ENCODE results near the gene OS9.

OS9 gene

DNA sequence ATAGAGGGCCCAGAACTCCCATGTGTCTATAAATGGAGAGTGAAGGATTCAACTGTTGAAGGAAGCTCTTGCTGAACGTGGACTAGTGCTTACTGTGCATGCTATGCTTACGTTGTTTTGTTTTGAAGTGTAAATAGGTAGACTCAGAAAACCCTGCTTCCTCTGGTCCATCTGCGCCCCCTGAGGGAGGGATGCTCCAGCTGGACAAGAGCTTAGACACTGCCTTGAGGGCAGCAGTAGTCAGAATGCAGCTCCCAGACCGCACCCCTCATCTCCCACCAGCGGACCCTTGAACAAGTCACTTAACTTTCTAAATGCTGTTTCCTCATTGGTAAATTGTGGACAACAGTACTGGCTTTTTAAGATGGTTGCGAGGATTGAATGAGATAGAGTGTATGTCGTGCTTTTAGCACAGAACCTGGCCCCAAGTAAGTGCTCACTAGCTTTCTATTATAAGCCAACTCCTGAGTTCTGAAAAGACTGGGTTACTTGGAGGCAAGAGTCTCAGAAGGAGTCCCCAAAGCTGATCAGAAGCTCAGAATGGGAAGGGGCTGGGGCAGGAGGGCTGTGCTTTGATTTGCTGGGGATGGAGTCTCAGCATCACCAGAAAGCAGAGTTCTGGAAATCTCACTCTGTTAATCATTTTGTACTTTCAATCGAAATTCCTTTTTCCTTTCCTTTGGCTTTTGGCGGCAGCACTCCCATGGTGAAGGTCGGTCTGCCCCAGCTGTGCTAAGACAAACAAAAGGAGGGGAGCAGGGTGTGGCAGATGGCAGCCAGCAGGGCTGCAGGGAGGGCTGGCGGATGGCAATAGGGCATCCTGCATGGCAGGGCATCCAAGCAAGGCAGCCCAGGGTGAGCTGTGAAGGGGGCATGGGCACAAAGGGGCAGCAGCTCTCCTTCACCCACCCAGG, 29.0 kb downstream of the OS9 start:
- no peak for DNase-seq (ENCODE audit: low read depth in 3 of 3)

DNA sequence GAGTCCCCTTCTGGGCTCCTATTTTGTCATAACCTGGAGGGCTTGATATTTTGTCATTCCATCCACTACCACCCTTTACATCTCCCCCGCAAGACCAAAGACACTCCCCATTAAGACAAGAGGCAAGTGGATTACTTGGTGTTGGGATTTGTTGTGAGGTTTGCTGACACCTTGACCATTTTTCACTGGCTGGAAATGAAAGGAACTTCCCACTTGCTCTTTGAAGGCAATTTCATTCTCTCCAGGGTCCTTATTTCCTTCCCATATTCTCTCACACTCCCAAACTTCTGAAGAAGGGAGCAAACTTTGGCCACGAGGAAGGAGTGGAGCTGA, 29.7 kb downstream of the OS9 start:
- no peak for DNase-seq (ENCODE audit: low read depth in 3 of 3)

DNA sequence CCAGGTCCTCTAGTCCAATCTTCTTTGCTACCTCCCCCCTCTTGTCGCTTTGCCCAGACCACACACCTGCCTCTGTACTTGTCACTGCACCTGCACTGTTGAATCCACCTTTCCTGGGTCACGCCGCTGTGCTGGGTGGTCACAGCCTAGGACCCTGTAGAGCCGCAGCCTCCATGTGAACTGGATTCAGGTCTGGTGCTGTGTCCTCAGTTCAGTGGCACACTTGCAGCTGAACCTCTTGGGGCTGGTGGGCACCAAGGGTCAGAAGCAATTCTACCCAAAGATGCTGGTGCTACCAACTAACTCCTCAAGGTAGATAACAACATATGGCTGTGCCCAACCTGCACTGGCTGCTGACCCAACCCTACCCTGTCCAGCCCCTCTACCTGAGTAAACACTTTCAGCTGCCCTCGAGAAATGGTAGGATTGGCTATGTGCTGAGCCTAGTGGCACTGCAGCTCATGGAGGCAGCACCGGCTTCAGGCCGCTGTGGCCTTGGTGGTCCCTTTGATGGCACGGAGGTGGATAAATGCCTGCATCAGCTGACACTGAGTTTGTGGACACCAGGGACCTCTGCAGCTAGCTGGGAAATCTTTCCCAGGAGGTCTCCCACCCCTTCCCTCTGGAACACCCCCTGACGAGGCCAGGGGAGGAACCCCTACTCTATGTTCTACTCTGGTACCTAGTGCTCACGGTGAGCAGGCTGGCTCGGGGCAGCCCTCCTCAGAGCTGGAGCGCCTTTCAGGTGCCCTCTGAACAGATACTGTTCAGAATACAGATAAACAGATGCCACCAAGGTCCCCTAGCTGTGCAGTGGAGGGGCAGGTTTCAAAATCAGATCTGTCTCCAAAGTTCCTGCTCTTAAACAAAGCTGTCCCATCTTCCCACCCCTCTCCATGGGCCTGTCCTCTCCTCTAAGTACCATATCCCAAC, 30.3 kb downstream of the OS9 start:
- no peak for DNase-seq (ENCODE audit: low read depth in 3 of 3)

DNA sequence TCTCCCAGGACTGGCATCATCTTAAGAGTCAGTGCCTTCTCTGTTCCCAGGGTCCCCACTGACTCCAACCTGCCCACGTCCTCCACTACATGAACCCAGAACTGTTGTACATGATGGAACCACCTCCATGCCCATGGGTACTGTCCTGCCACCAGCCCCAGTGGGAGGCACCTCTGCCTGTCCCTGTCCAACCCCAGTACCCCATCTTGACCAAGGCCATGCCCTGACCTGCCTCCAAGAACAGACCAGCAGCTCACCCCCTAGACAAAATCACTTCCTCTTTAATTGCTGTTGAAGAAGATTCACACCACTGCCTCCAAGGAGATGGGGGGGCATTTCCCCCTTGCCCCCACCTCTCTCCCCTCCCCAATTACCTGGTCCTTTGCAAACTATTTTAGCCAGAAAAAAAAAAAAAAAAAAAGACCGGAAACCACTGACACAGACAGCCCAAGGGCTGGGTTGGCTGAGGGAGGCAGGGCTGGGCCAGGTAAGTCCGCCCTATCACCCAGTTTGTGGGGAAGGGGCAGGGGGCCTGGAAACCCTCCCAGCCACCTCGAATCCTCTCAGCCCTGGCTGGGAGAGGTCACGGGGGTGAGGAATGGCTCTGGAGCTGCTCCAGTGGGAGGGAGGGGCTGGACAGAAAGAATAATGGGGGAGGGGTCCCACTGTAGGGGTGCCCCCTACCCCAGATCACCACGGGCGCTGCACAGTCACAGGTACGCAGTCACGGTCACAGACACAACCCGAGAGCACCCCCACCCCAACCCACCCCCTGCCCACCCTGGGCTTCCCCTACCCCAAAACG, 31.2 kb downstream of the OS9 start:
- no peak for DNase-seq (ENCODE audit: low read depth in 3 of 3)

DNA sequence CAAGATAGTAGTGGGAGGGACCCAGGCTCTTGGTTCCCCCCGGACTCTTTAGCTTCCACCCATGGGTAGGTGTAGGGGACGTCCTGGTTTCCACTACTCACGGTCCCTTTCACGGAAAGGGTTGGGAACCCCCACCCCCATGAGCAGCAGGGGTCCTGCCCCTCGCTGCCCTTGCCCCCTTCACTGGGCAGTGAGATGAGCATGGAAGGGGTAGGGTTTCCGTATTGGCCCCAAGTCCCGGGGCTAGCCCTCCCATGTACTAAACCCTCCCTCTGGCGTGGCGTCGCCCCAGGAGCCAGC, 31.9 kb downstream of the OS9 start:
- DNase-seq (ENCODE audit: low read depth in 3 of 3): no peak

DNA sequence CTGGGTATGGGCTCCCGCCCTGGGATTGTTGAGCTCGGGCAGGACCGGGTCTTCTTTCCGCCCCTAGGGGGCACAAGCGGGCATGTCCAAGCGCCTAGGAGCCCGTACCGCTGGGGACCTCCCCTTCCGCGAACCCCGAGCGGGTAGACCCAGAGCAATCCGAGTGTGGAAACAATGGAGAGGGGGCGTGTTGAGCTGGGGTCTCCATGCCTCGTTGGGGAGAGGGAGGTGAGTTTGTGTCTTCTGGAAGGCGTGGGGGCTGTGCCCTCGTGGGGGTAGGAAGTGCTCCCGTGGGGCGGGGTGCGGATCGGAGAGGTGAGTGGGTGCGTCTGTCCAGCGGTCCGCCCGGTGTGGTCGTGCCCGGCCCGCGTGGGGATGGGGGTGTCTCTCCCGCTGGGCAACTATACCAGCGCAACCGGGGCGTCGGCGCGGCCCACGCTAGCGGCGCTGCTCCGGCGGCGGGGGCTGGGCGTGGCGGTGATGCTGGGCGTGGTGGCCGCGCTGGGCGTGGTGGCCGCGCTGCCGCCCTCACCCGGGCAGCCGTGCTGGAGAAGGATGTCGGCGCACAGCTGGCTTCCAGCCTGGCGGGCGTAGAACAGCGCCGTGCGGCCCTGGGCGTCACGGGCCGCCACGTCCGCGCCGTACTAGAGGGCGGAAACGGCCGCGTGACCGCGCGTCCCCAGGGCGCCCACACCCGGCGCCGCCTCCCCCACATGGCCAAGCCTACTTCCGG, 32.4 kb downstream of the OS9 start:
- DNase-seq (ENCODE audit: low read depth in 3 of 3): no peak

DNA sequence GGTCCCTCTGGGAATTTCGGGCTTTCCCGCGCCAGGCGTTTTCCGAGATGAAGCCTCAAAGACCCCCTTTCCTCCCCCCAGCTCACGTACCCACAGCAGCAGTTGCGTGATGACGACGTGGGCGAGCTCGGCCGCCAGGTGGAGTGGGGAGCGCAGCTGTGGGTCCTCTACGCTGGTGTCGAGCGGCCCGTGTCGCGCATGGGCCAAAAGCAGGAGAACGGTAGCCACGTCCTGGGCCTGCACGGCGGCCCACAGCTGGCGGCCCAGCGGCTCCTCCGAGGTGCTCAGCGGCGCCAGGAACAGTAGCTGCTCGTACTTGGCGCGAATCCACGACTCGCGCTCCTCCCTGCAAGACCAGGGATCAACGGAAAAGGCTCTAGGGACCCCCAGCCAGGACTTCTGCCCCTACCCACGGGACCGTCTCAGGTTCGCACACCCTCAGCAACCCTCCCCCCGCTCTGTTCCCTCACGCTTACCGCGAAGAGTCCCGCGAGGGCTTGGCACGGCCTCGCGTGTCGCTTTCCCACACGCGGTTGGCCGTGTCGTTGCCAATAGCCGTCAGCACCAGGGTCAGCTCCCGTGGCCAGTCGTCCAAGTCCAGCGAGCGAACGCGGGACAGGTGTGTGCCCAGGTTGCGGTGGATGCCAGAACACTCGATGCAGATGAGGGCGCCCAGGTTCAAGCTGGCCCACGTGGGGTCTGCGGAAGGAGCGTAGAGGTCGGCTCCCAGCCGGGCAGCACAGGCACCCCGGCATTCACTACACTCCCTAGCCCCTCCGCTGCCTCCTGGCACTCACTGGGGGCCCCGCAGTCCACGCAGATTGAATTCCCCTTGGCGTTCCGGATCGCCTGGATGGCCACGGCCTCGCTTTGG, 33.2 kb downstream of the OS9 start:
- DNase-seq (ENCODE audit: low read depth in 3 of 3): no peak

DNA sequence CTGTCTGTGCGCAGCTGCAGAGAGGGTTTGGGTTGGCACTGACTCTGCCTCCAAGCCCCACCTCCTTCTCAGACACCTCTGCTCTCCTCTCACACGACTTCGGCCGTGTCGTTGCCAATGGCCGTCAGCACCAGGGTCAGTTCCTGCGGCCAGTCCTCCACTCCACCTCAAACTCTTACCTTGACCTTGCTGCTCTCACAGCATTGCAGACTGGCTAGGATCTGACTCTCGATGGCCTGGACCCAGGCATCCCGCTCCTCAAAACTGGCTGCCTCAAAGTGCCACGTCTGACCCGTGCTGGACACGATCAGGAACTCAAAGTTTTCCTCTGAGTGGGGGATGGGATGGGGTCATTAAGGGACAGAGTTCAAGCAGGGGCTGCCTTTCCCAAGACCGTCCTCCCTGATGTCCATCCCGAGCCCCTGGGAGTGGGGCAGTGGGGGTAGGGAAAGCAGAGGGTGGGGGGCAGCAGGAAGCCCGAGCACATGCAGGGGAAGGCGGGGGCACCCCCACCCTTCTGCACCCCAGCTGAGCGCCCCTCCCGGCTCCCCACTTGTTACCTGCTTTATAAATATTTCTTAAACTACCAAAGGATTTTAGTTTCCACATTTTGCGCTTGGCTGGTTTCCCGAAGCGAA, 33.9 kb downstream of the OS9 start:
- no peak for DNase-seq (ENCODE audit: low read depth in 3 of 3)

DNA sequence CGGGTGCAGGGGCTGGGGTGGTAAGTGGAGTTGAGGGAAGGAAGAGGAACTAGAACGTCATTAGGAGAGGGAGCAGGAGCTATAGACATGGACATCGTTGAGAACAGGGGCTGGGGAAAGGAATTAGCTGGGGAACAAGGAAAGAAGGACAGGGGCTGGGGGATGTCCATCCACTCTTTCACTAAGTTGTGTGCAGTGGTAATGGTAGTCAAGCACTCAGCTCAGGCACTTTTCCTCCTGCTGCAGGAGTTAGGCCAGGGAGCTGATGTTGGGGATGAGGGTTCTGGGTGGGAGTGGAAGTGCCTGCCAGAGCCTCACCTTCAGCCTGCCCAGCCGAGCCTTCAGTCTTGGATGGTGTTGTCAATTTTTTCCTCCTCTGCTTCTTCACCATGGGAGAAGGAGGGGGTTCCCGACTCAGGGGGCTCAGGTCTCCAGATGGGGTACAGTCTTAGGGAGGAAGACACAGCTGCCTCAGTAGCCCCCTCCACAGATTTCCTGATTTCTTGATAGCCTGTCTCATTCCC, 35.5 kb downstream of the OS9 start:
- no peak for DNase-seq (ENCODE audit: low read depth in 3 of 3)

DNA sequence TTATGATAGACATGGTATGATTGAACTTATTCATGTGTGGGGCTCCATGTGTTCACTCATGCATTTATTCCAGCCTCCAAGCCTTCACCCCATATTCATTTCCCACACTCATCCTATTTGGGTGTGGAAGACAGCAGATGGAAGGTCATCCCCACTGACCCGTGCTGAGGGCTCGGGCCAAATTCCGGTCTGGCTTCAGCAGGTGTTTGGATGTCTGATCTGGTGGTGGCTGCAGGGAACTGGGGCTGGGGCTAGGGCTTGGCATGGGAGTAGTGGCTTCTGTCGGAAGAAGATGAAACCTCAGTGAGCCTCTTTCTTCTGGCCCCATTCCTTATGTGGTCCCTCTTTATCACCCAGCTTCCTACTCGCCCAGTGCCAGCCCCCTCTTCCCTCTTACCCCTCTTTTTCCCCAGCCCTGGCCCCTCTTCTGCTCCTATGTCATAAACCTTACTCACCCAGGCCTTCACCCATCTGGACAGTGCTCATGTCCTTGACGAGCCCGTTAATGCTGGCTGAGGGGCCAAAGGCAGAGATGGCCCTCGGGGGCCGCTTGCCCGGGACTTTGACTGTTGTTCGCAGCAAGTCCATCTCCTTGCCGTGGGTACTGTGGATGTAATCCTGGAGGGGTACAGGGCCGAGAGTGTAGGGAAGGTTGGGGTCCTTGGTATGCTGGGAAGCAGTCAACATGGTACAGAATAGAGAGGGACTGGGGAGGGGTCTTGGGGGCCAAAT, 36.6 kb downstream of the OS9 start:
- no peak for DNase-seq (ENCODE audit: low read depth in 3 of 3)

DNA sequence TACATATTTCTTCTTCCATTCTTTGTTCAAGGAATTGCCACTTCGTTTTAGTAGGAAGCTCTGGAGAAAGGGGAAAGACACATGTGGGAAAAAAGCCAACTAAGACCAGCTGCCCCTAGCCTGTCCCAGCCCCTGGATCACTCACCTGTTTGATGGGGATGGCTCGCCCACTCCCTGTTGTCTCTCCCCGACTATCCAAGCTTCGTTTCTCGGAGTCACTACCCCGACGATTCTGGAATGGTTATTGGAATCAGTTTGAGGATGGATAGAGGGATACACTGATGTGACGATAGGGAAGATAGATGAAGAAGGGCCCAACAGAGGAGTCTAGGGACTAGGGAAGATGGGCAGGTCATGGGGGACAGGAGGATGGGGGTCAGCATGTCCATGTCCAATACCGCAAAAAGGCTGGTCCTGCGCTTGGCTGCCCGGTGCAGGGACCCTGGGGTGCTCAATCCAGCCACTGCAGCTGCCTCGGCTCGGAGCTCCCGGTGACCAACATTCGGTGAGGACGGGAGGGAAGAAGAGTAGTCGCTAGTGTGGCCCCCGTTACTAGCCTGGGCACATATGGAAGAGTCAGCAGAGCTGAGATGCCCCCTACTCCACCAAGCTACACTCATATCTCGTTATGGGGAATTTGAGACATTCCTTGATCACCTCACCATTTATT, 37.6 kb downstream of the OS9 start:
- DNase-seq (ENCODE audit: low read depth in 3 of 3): no peak

DNA sequence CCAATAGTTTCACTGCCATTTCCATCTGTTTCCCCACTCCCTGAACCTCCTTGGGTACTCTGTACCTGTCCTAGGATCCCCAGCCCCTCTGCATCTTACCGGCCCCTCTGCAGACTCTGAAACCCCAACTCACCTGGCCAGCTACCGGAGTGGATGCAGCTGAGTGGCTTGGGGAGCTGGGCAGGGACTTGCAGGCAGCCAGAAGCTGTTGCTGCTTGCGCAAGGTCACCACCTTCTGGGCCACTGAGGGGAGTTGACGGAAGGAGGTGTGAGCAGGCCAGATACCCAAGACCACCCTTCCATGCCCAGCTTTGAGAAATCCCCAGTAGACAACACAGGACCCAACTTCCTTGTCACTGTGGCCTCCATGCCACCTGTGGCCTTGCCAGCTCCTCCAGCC, 38.3 kb downstream of the OS9 start:
- no peak for DNase-seq (ENCODE audit: low read depth in 3 of 3)

DNA sequence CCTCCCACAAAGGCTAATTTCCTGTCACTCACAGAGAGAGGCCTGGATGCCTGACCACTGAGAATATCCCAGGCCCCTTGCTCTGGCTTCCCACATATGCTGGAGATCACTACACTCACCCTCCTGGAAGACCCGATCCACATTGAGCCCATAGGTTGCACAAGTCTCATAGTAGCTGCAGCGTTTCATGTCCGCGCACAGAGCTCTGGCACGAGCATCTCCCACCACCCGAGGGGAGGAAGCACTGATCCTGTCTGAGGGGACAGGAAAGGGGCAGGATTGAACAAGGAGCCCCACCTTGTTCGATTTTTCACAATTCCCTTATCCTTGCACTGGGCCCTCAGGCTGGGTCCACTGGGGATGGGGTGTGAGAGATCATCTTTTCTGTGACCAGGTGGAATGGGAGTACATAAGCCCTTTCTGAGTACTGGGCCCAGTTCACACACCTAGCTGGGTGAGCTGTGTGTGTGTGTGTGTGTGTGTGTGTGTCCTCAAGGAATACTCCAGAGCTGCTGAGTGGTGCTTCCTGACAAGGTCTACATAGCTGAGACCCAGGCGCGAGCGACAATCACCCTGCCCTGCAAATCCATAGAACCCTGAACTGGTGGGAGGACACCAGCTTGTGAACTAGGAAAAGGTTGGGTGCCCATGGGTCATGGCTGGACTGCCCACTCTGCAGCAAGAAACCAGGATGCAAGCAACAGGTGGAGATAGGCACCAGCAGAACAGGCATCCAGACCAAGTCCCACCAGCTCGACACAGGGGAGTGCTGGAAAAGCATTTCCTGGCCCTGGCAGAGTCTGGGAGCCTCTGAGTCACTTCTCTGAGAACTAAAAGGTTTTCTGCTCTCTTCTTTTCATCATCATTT, 39.0 kb downstream of the OS9 start:
- DNase-seq (ENCODE audit: low read depth in 3 of 3): no peak

DNA sequence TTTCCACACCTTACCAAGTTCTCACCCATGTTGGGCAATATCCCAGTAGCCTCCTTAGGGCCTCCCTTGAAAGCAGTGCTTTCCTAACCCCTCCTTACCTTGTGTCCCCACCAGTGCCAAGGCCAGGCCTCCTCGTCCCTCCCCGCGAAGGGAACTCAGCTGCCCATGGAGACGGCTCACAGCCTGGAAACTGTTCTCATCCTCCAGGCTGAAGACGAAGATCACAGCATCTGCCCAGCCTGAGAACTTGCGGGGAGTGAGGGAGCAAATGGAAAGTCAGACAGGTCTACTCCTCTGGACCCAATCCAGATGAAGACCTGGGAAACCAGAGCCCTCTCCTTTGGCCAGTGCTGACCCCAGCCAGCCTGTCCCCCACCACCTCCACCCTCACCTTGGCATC, 40.0 kb downstream of the OS9 start:
- no peak for DNase-seq (ENCODE audit: low read depth in 3 of 3)

DNA sequence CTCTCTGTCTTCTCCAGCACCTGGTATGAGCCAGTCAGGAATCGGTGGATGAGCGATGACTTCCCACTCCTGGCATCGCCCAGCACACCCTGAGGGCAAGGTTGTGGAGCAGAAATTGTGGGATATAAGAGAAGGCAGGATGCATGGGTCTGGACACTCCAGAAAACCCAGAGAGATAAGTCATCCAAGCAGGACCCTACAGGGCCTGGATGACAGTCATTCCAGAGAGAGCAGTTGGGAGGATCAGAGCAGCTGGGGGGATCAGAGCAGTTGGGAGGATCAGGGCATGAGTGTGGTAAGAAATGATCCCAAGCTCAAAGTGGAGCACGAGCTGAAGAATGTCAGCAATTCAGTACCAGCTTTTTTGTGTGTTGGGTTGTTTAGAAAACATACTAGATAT, 40.7 kb downstream of the OS9 start:
- no peak for DNase-seq (ENCODE audit: low read depth in 3 of 3)

DNA sequence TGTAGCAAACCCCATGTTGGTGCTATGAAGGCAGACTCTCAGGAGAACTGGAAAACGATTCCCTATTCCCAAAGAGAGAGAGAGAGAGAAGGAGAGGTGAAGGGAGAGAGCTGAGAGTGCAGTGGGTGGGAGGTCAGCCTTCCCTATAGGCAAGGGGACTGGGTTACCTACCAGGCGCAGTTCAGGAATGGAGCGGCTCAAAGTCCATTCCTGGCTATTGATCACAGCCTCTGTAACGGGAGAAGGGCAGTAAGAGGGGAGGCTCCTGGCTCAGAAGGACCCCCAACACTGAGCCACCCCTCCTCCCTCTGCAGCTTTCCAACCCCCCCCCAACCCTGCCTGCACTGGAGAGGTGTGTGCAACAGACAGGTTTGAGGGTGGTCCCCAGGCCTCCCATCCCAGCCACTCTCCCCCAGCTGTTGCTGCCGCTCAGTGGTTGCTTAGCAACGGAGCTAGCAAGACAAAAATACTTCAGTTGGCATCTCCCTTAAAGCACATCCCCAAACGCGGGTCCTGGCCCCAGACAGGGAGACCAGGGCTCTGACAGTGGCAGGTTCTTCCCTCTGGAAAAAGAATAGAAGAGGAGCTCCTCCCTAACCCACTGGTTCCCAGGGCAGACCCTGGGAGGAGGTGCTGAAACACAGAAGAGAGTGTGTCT, 41.4 kb downstream of the OS9 start:
- DNase-seq (ENCODE audit: low read depth in 3 of 3): no peak

Data from stimulated activated CD4-positive, alpha-beta T cell treated with anti-CD3 and anti-CD28 coated beads, TNF-alpha, amount 100 ng/mL, for 48 hours (primary cell).